GM19099 (cell line): ENCODE measurements around the gene CTU1.

ENCODE experiments used
- POLR2A ChIP-seq: IDR thresholded peaks from 3 replicates; pipeline ENCODE4 v1.6.1; 2011; ENCODE audit warnings: low read depth; ENCODE audit not compliant: insufficient read length; ENCODE audit errors: extremely low read depth

Gene CTU1

GRCh38 chr19:51097796-51098195 lies 10.4 kb downstream of the CTU1 start:
- TF ChIP-seq POLR2A, result no peak

- TF ChIP-seq POLR2A, result no peak
Measured at GRCh38 chr19:51097166-51097738, 11.0 kb downstream of the CTU1 start.

GRCh38 chr19:51096473-51097165 lies 11.6 kb downstream of the CTU1 start:
- no peak for TF ChIP-seq POLR2A

GRCh38 chr19:51094696-51095279 lies 13.4 kb downstream of the CTU1 start:
- TF ChIP-seq POLR2A, result no peak

GRCh38 chr19:51093510-51094345 lies 14.5 kb downstream of the CTU1 start:
- TF ChIP-seq POLR2A, result no peak

GRCh38 chr19:51093101-51093500 lies 15.1 kb downstream of the CTU1 start:
- TF ChIP-seq POLR2A, result no peak

- no peak for TF ChIP-seq POLR2A
Measured at GRCh38 chr19:51091895-51092873, 16.0 kb downstream of the CTU1 start.

- no peak for TF ChIP-seq POLR2A
Measured at GRCh38 chr19:51091126-51091525, 17.1 kb downstream of the CTU1 start.

GRCh38 chr19:51090471-51090870 lies 17.7 kb downstream of the CTU1 start:
- no peak for TF ChIP-seq POLR2A

- TF ChIP-seq POLR2A, result no peak
Measured at GRCh38 chr19:51089786-51090185, 18.4 kb downstream of the CTU1 start.

GRCh38 chr19:51086153-51086850 lies 21.9 kb downstream of the CTU1 start:
- TF ChIP-seq POLR2A, result no peak

- no peak for TF ChIP-seq POLR2A
Measured at GRCh38 chr19:51084505-51084904, 23.7 kb downstream of the CTU1 start.

- no peak for TF ChIP-seq POLR2A
Measured at GRCh38 chr19:51083783-51084182, 24.4 kb downstream of the CTU1 start.

- TF ChIP-seq POLR2A, result no peak
Measured at GRCh38 chr19:51083181-51083580, 25.0 kb downstream of the CTU1 start.
